HL-60 (cell line): ENCODE results near the gene ETV6.

ENCODE experiments used
- POLR2AphosphoS5 ChIP-seq: IDR thresholded peaks from 2 replicates; pipeline ENCODE4 v1.6.1; 2012; ENCODE audit warnings: low read depth
- TF ChIP-seq, protein P1 (sequence below): IDR thresholded peaks from one replicate; pipeline ENCODE4 v1.5.1; 2011; ENCODE audit warnings: low read length, control low read depth, inconsistent platforms; ENCODE audit not compliant: insufficient read depth
- TF ChIP-seq, protein P2 (sequence below): IDR thresholded peaks from 2 replicates; pipeline ENCODE4 v1.6.1; 2012; ENCODE audit warnings: low read depth; ENCODE audit not compliant: insufficient replicate concordance

DNA sequence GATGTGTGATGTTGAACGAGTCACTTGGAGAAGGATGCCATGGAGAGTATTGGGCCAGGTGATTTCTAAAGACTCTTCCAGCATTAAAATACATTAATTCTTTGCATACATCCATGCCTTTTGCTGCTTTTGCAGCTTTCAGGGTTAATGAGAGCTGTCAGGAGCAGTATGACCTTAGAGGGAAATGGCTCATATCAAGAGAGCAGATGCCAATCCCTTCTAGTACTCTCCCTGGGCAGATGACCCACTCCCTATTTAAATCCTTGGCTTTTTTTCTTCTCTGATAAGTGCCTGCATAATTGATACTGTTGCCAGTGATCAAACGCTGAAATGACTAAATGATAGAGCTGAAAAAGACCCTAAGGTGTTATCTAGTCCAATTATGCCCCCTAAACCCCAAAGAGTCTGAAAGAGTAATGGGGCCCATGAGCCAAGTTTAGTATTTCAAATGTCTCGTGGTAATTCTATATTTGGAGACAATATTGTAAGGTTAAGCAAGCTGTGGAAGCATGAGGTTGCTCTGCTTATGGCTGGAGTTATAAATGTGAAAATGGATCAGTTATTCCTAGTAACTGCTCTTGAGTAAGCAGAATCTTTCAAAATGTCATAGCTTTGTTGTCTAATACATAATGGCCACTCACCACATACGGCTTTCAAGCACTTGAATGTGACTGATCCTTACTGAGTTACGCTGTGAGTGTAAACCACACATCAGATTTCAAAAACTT, 137.3 kb downstream of the ETV6 start:
- TF ChIP-seq, protein P1, sequence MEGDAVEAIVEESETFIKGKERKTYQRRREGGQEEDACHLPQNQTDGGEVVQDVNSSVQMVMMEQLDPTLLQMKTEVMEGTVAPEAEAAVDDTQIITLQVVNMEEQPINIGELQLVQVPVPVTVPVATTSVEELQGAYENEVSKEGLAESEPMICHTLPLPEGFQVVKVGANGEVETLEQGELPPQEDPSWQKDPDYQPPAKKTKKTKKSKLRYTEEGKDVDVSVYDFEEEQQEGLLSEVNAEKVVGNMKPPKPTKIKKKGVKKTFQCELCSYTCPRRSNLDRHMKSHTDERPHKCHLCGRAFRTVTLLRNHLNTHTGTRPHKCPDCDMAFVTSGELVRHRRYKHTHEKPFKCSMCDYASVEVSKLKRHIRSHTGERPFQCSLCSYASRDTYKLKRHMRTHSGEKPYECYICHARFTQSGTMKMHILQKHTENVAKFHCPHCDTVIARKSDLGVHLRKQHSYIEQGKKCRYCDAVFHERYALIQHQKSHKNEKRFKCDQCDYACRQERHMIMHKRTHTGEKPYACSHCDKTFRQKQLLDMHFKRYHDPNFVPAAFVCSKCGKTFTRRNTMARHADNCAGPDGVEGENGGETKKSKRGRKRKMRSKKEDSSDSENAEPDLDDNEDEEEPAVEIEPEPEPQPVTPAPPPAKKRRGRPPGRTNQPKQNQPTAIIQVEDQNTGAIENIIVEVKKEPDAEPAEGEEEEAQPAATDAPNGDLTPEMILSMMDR: no peak
- TF ChIP-seq, protein P2, sequence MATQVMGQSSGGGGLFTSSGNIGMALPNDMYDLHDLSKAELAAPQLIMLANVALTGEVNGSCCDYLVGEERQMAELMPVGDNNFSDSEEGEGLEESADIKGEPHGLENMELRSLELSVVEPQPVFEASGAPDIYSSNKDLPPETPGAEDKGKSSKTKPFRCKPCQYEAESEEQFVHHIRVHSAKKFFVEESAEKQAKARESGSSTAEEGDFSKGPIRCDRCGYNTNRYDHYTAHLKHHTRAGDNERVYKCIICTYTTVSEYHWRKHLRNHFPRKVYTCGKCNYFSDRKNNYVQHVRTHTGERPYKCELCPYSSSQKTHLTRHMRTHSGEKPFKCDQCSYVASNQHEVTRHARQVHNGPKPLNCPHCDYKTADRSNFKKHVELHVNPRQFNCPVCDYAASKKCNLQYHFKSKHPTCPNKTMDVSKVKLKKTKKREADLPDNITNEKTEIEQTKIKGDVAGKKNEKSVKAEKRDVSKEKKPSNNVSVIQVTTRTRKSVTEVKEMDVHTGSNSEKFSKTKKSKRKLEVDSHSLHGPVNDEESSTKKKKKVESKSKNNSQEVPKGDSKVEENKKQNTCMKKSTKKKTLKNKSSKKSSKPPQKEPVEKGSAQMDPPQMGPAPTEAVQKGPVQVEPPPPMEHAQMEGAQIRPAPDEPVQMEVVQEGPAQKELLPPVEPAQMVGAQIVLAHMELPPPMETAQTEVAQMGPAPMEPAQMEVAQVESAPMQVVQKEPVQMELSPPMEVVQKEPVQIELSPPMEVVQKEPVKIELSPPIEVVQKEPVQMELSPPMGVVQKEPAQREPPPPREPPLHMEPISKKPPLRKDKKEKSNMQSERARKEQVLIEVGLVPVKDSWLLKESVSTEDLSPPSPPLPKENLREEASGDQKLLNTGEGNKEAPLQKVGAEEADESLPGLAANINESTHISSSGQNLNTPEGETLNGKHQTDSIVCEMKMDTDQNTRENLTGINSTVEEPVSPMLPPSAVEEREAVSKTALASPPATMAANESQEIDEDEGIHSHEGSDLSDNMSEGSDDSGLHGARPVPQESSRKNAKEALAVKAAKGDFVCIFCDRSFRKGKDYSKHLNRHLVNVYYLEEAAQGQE: no peak
- TF ChIP-seq POLR2AphosphoS5: no peak
